Activated naive CD8-positive, alpha-beta T cell treated with anti-CD3 and anti-CD28 coated beads, Interleukin-2, amount 50 U/mL, for 16 hours (primary cell): ENCODE results near the gene TLE2.
"Not testable (repeated sequence)": the region's sequence is repeated elsewhere in the genome, so short reads cannot be mapped to it uniquely, and the experiment has no call there.

ENCODE experiments used
- DNase-seq: peaks from one replicate; pipeline ENCODE4 v3.0.0-alpha.2; 2020; ENCODE audit warnings: low read depth, low spot score

The TLE2 gene

GRCh38 chr19:3036977-3037544, 8.0 kb upstream of the TLE2 start:
- not testable (repeated sequence) for DNase-seq

GRCh38 chr19:3036119-3036976, 7.3 kb upstream of the TLE2 start:
- DNase-seq, result peak; percentile 54

- peak; percentile 92 for DNase-seq
These were observed 6.5 kb upstream of the TLE2 start for GRCh38 chr19:3035542-3036118.

GRCh38 chr19:3034656-3035541, 5.8 kb upstream of the TLE2 start:
- DNase-seq, result no peak

- DNase-seq, result no peak
These were observed 5.3 kb upstream of the TLE2 start for GRCh38 chr19:3034406-3034655.

- DNase-seq, result no peak
These were observed 4.7 kb upstream of the TLE2 start for GRCh38 chr19:3033595-3034405.

- no peak for DNase-seq
These were observed 2.5 kb upstream of the TLE2 start for GRCh38 chr19:3031607-3031867.

- DNase-seq, result no peak
These were observed 595 bp downstream of the TLE2 start for GRCh38 chr19:3028305-3029064.

- no peak for DNase-seq
These were observed 1.1 kb downstream of the TLE2 start for GRCh38 chr19:3027981-3028304.

- DNase-seq, result no peak
These were observed 1.8 kb downstream of the TLE2 start for GRCh38 chr19:3027292-3027691.

GRCh38 chr19:3026768-3027167, 2.3 kb downstream of the TLE2 start:
- DNase-seq, result no peak

- DNase-seq, result no peak
These were observed 3.6 kb downstream of the TLE2 start for GRCh38 chr19:3025549-3025886.

GRCh38 chr19:3024870-3025548, 4.1 kb downstream of the TLE2 start:
- DNase-seq, result no peak

- no peak for DNase-seq
These were observed 4.6 kb downstream of the TLE2 start for GRCh38 chr19:3024509-3024869.

GRCh38 chr19:3020321-3020960, 8.6 kb downstream of the TLE2 start:
- no peak for DNase-seq

GRCh38 chr19:3019211-3019854, 9.7 kb downstream of the TLE2 start:
- no peak for DNase-seq

GRCh38 chr19:3017923-3018322, 11.2 kb downstream of the TLE2 start:
- DNase-seq, result no peak

- no peak for DNase-seq
These were observed 13.7 kb downstream of the TLE2 start for GRCh38 chr19:3015126-3016057.

- no peak for DNase-seq
These were observed 14.9 kb downstream of the TLE2 start for GRCh38 chr19:3014135-3014534.
